WTC11 (cell line): ENCODE results near the gene AHSA1. TPM values are rescaled to one million over a fixed set of nuclear protein-coding genes. Genes with fewer than 3 reads are reported as not detected.

Source experiments
- ATAC-seq: fragments of 200-7000 bp; cut with Tn5 transposase; 2 replicates; pipeline ENCODE4 v1.10.0; 2021; ENCODE audit warnings: mild to moderate bottlenecking, moderate library complexity
- CTCF ChIA-PET: fragments of 300-600 bp; sonication (Branson Sonifier 250); formaldehyde crosslinking; loops from one replicate; lab custom pipeline; 2021; ENCODE audit warnings: antibody characterized with exemption; lab: Charles Lee
- POLR2A ChIA-PET: fragments of 350-600 bp; sonication (Branson Sonifier 250); formaldehyde crosslinking; loops from one replicate; lab custom pipeline; 2021; ENCODE audit warnings: antibody characterized with exemption; lab: Charles Lee
- DNase-seq: peaks from one replicate; pipeline ENCODE4 v3.0.0; 2021; ENCODE audit warnings: low spot score
- H3K27ac Mint-ChIP-seq: 2 replicates; pipeline ENCODE4 v1.8.0; 2021; ENCODE audit warnings: mixed read lengths
- H3K27me3 Mint-ChIP-seq: 2 replicates; pipeline ENCODE4 v1.8.0; 2021; ENCODE audit warnings: low read depth, mild to moderate bottlenecking, moderate library complexity, mixed read lengths
- H3K36me3 Mint-ChIP-seq: 2 replicates; pipeline ENCODE4 v1.8.0; 2021; ENCODE audit warnings: mixed read lengths
- H3K4me1 Mint-ChIP-seq: 2 replicates; pipeline ENCODE4 v1.8.0; 2022; ENCODE audit warnings: mixed read lengths
- H3K4me3 Mint-ChIP-seq: 2 replicates; pipeline ENCODE4 v1.8.0; 2021; ENCODE audit warnings: mild to moderate bottlenecking, moderate library complexity, mixed read lengths
- H3K9me3 Mint-ChIP-seq: 2 replicates; pipeline ENCODE4 v1.8.0; 2021; ENCODE audit warnings: mixed read lengths
- ETV6 ChIP-seq: sonication (generic); formaldehyde crosslinking; IDR thresholded peaks from 2 replicates; pipeline ENCODE4 v1.8.1; 2022; ENCODE audit warnings: mild to moderate bottlenecking, missing genetic modification reagents
- FOXP1 ChIP-seq: sonication (generic); formaldehyde crosslinking; IDR thresholded peaks from 2 replicates; pipeline ENCODE4 v1.8.0; 2022; ENCODE audit warnings: missing genetic modification reagents, mild to moderate bottlenecking, moderate library complexity, borderline replicate concordance
- IRF2 ChIP-seq: sonication (generic); formaldehyde crosslinking; IDR thresholded peaks from 2 replicates; pipeline ENCODE4 v1.8.0; 2022; ENCODE audit warnings: low read depth, missing genetic modification reagents, borderline replicate concordance
- JUN ChIP-seq: sonication (generic); formaldehyde crosslinking; IDR thresholded peaks from 2 replicates; pipeline ENCODE4 v1.8.0; 2023; ENCODE audit warnings: mild to moderate bottlenecking, missing genetic modification reagents
- NFYB ChIP-seq: sonication (generic); formaldehyde crosslinking; conservative IDR thresholded peaks from 2 replicates; pipeline ENCODE4 v1.8.0; 2022; ENCODE audit warnings: low read depth, missing genetic modification reagents
- TCF7 ChIP-seq: sonication (generic); formaldehyde crosslinking; IDR thresholded peaks from 2 replicates; pipeline ENCODE4 v1.8.0; 2022; ENCODE audit warnings: mild to moderate bottlenecking, low read depth, missing genetic modification reagents, moderate library complexity
- TEAD4 ChIP-seq: sonication (generic); formaldehyde crosslinking; IDR thresholded peaks from 2 replicates; pipeline ENCODE4 v1.8.0; 2022; ENCODE audit warnings: mild to moderate bottlenecking, missing genetic modification reagents
- ZBTB21 ChIP-seq: sonication (generic); formaldehyde crosslinking; IDR thresholded peaks from 2 replicates; pipeline ENCODE4 v1.8.1; 2023; ENCODE audit warnings: mild to moderate bottlenecking, missing genetic modification reagents, borderline replicate concordance
- ZNF317 ChIP-seq: sonication (generic); formaldehyde crosslinking; IDR thresholded peaks from 2 replicates; pipeline ENCODE4 v1.8.1; 2023; ENCODE audit warnings: low read depth, mild to moderate bottlenecking, moderate library complexity, missing genetic modification reagents, borderline replicate concordance
- total RNA-seq: library from RNA; stranded (reverse); gene quantifications from 3 replicates; pipeline ENCODE4 v1.2.3, GENCODE V29; 2021
- TF ChIP-seq, protein P1 (sequence below): sonication (generic); formaldehyde crosslinking; IDR thresholded peaks from 2 replicates; pipeline ENCODE4 v1.8.1; 2023; ENCODE audit warnings: mild to moderate bottlenecking, missing genetic modification reagents
- TF ChIP-seq, protein P2 (sequence below): sonication (generic); formaldehyde crosslinking; conservative IDR thresholded peaks from 2 replicates; pipeline ENCODE4 v1.8.1; 2023; ENCODE audit warnings: mild to moderate bottlenecking, low read depth, missing genetic modification reagents, moderate library complexity
- TF ChIP-seq, protein P3 (sequence below): fragments of 250-450 bp; sonication (Bioruptor Pico); conservative IDR thresholded peaks from 2 replicates; pipeline ENCODE4 v1.9.0; 2021; ENCODE audit warnings: mild to moderate bottlenecking
- TF ChIP-seq, protein P4 (sequence below): sonication (generic); formaldehyde crosslinking; IDR thresholded peaks from 2 replicates; pipeline ENCODE4 v1.8.0; 2023; ENCODE audit warnings: mild to moderate bottlenecking, missing genetic modification reagents

Gene AHSA1
- total RNA-seq, 1 experiment from 2014 or later: 186 TPM

DNA sequence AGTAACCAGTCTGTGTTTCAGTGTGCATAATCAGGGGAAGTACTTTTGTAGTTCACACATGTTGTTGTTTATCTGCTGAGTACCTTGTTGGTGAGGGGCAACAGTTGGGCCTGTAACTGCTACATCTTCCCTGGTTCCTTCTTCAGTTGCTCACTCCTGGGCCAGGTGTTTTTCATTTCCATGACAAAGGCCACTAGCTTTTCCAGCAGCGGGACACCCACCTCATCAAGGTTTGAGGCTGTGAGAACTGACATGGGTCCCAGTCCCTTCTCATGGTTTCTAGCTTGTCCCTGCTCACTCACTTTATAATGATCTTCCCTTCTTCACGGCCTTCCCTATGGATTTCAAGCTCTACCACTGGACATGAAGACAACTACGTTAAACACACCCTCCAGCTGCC is 33.0 kb upstream of the AHSA1 start:
- H3K36me3 Mint-ChIP-seq: peaks cover 64% of the 10 kb centered on the region
- CTCF ChIA-PET: interaction anchor here (0.6 to 1.4 kb wide), 4 partner anchors 10 to 464 kb away, joined by 3 to 6 read pairs (median 4); partner anchors contain the start of genes GSTZ1 and POMT2
- POLR2A ChIA-PET: interaction anchor here (0.6 kb wide), 1 partner anchor 13 kb away, joined by 9 read pairs; no protein-coding TSS in a partner anchor

DNA sequence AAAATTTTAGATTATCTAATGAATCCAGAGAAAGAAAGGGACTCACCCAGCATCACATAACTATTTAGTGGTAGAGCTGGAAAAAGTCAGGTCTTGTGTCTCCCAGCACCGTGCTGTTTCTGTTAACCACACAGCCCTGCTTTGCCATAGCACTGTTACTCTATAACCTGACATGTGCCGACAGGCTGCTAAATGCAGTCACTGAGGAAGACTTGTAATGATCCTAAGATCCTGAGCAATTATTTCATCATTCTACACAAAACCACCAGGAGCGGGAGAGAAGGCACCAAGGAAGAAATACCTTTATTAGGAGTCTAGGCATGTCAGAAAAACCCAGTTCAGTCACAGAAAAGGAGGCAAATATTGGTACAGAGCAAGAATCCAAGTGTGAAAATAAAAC is 31.5 kb upstream of the AHSA1 start:
- ChIA-PET POLR2A (no interaction called here), CTCF (no interaction called here)
- Mint-ChIP-seq H3K4me3 (no peak overlapping the region), H3K9me3 (no peaks in the 10 kb centered on the region), H3K4me1 (peaks cover 13% of the 10 kb centered on the region), H3K36me3 (peaks cover 62% of the 10 kb centered on the region), H3K27ac (no peak overlapping the region), H3K27me3 (no peaks in the 10 kb centered on the region)
- DNase-seq: no peak
- no peak for ATAC-seq
- TF ChIP-seq, protein P1, sequence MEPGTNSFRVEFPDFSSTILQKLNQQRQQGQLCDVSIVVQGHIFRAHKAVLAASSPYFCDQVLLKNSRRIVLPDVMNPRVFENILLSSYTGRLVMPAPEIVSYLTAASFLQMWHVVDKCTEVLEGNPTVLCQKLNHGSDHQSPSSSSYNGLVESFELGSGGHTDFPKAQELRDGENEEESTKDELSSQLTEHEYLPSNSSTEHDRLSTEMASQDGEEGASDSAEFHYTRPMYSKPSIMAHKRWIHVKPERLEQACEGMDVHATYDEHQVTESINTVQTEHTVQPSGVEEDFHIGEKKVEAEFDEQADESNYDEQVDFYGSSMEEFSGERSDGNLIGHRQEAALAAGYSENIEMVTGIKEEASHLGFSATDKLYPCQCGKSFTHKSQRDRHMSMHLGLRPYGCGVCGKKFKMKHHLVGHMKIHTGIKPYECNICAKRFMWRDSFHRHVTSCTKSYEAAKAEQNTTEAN (CRISPR knock-in tag): no peak
- TF ChIP-seq, protein P2, sequence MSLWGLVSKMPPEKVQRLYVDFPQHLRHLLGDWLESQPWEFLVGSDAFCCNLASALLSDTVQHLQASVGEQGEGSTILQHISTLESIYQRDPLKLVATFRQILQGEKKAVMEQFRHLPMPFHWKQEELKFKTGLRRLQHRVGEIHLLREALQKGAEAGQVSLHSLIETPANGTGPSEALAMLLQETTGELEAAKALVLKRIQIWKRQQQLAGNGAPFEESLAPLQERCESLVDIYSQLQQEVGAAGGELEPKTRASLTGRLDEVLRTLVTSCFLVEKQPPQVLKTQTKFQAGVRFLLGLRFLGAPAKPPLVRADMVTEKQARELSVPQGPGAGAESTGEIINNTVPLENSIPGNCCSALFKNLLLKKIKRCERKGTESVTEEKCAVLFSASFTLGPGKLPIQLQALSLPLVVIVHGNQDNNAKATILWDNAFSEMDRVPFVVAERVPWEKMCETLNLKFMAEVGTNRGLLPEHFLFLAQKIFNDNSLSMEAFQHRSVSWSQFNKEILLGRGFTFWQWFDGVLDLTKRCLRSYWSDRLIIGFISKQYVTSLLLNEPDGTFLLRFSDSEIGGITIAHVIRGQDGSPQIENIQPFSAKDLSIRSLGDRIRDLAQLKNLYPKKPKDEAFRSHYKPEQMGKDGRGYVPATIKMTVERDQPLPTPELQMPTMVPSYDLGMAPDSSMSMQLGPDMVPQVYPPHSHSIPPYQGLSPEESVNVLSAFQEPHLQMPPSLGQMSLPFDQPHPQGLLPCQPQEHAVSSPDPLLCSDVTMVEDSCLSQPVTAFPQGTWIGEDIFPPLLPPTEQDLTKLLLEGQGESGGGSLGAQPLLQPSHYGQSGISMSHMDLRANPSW (CRISPR knock-in tag): no peak
- TF ChIP-seq ETV6: no peak
- TF ChIP-seq FOXP1: no peak
- TF ChIP-seq TCF7 (CRISPR knock-in tag): no peak
- TF ChIP-seq ZBTB21 (CRISPR knock-in tag): no peak
- no peak for TF ChIP-seq JUN (CRISPR knock-in tag)
- TF ChIP-seq IRF2 (CRISPR knock-in tag): no peak

More for the DNA sequence above, 33.0 kb upstream of the AHSA1 start:
- peaks cover 5% of the 10 kb centered on the region for H3K9me3 Mint-ChIP-seq
- no peaks in the 10 kb centered on the region for H3K27me3 Mint-ChIP-seq
- no peak for TF ChIP-seq NFYB (CRISPR knock-in tag)
- TF ChIP-seq ZNF317 (CRISPR knock-in tag): no peak
- TF ChIP-seq, all 79 proteins: peak for 0
- DNase-seq: peak; percentile 26
- peaks cover 13% of the 10 kb centered on the region for H3K4me1 Mint-ChIP-seq
- peak; percentile 90 for ATAC-seq
- peak overlapping the region; percentile 2; the same call in 1 of the 2 replicates for H3K4me3 Mint-ChIP-seq
- H3K27ac Mint-ChIP-seq: peak overlapping the region; percentile 71

DNA sequence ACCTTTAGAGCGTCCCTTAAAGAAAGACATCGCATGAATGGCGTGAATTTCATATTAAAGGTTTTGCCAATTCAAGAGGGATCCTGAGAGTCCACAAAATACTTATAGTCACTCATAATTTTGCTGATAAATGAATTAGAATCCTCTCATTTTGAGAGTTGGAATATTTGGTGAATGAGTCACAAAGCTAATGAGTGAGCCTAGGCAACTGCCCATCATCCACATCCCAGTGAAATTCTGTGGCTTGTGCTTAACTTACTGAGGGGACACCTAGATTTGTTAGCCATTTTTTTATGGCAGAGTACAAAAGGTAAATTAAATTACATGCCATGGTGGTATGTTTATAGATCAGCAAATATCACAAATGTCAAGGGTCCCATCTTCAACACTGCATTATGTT is 21.9 kb upstream of the AHSA1 start:
- Mint-ChIP-seq H3K4me3 (no peak overlapping the region), H3K27me3 (no peaks in the 10 kb centered on the region), H3K36me3 (peaks cover 26% of the 10 kb centered on the region), H3K4me1 (no peaks in the 10 kb centered on the region), H3K27ac (no peak overlapping the region), H3K9me3 (no peaks in the 10 kb centered on the region)
- ChIA-PET POLR2A (no interaction called here), CTCF (no interaction called here)
- DNase-seq (no peak), ATAC-seq (no peak)
- TF ChIP-seq, protein P3, sequence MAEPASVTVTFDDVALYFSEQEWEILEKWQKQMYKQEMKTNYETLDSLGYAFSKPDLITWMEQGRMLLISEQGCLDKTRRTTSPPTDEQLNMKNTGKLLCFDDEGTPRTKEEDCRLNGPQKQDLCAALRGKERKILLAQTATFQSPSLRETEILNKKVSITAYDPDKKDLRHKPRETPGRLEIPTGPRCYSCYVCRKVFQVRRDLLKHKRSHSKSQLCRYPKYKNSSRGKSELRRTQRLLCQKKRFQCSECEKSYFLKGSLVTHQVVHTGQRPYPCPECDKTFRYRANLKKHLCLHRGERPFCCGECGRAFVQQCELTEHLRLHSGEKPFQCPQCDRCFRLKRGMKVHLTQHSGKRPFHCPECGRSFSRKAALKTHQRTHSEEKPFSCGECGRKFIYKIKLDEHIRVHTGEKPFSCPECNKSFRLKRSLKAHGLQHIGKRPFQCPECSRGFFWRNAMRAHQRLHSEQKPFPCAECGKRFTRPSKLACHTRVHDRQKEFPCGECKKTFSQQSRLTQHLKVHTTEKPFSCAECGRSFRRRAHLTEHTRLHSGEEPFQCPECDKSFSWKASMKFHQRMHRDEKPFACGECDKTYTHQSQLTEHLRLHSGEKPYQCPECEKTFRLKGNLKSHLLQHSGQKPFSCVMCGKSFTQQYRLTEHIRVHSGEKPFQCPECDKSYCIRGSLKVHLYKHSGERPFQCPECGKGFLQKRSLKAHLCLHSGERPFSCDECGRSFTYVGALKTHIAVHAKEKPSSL (CRISPR knock-in tag): no peak
- TF ChIP-seq, protein P4, sequence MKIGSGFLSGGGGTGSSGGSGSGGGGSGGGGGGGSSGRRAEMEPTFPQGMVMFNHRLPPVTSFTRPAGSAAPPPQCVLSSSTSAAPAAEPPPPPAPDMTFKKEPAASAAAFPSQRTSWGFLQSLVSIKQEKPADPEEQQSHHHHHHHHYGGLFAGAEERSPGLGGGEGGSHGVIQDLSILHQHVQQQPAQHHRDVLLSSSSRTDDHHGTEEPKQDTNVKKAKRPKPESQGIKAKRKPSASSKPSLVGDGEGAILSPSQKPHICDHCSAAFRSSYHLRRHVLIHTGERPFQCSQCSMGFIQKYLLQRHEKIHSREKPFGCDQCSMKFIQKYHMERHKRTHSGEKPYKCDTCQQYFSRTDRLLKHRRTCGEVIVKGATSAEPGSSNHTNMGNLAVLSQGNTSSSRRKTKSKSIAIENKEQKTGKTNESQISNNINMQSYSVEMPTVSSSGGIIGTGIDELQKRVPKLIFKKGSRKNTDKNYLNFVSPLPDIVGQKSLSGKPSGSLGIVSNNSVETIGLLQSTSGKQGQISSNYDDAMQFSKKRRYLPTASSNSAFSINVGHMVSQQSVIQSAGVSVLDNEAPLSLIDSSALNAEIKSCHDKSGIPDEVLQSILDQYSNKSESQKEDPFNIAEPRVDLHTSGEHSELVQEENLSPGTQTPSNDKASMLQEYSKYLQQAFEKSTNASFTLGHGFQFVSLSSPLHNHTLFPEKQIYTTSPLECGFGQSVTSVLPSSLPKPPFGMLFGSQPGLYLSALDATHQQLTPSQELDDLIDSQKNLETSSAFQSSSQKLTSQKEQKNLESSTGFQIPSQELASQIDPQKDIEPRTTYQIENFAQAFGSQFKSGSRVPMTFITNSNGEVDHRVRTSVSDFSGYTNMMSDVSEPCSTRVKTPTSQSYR: no peak
- TF ChIP-seq TEAD4 (CRISPR knock-in tag): no peak
